HEK293T (cell line): ENCODE data around the gene SUPT7L.

Experiments used
- ARNT ChIP-seq: fragments of 450-650 bp; IDR thresholded peaks from 2 replicates; pipeline ENCODE4 v1.6.1; 2017; ENCODE audit warnings: mild to moderate bottlenecking
- BHLHE40 ChIP-seq: fragments of 450-650 bp; IDR thresholded peaks from 2 replicates; pipeline ENCODE4 v1.6.1; 2016; ENCODE audit warnings: mild to moderate bottlenecking, moderate library complexity, borderline replicate concordance
- FOXK2 ChIP-seq: fragments of 450-650 bp; IDR thresholded peaks from 2 replicates; pipeline ENCODE4 v1.6.1; 2016; ENCODE audit warnings: mild to moderate bottlenecking
- FOXM1 ChIP-seq: fragments of 450-650 bp; IDR thresholded peaks from 2 replicates; pipeline ENCODE4 v1.6.1; 2017; ENCODE audit warnings: mild to moderate bottlenecking, borderline replicate concordance
- HDGF ChIP-seq: fragments of 450-650 bp; IDR thresholded peaks from 2 replicates; pipeline ENCODE4 v1.6.1; 2017; ENCODE audit warnings: antibody characterized with exemption, borderline replicate concordance
- NFRKB ChIP-seq: fragments of 450-650 bp; IDR thresholded peaks from 2 replicates; pipeline ENCODE4 v1.6.1; 2016; ENCODE audit warnings: mild to moderate bottlenecking, moderate library complexity
- SUZ12 ChIP-seq: fragments of 450-650 bp; IDR thresholded peaks from 2 replicates; pipeline ENCODE4 v1.6.1; 2016; ENCODE audit warnings: mild to moderate bottlenecking
- TARDBP ChIP-seq: fragments of 450-650 bp; IDR thresholded peaks from 2 replicates; pipeline ENCODE4 v1.6.1; 2016
- ZNF384 ChIP-seq: fragments of 450-650 bp; IDR thresholded peaks from 2 replicates; pipeline ENCODE4 v1.6.1; 2016
- TF ChIP-seq, protein P1 (sequence below): fragments of 450-650 bp; IDR thresholded peaks from 2 replicates; pipeline ENCODE4 v1.6.1; 2016

DNA sequence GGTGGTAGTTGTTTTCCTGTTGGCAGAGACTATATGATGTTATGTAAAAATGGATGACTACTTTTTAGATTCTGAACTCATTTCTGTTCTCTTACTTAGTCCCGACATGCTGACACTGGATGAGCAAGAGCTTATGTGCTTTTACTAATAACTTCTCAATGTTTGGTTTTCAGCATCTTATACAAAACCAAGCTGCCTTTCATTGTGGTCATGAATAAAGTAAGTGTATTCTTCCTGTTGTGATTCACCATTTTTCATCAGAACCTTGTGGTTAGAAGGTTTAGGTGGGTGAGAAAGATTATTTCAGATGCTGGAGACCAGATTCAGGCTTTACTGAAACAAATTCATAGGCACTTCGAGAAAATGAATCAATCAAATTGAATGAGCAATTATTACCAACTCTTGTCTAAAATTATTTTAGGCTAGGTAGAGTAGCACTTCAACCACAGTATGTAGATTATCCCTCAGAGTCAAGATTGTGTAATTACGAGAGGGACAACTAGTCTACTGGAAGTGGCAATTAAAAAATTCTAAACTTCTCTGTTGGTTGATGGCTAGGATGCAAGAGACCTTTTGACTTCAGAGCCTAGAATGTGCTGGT, 25.3 kb downstream of the SUPT7L start:
- TF ChIP-seq BHLHE40 (no peak), ZNF384 (no peak), FOXM1 (no peak), NFRKB (no peak), ARNT (no peak), SUZ12 (no peak), TARDBP (no peak), FOXK2 (no peak), HDGF (no peak)
- TF ChIP-seq, protein P1, sequence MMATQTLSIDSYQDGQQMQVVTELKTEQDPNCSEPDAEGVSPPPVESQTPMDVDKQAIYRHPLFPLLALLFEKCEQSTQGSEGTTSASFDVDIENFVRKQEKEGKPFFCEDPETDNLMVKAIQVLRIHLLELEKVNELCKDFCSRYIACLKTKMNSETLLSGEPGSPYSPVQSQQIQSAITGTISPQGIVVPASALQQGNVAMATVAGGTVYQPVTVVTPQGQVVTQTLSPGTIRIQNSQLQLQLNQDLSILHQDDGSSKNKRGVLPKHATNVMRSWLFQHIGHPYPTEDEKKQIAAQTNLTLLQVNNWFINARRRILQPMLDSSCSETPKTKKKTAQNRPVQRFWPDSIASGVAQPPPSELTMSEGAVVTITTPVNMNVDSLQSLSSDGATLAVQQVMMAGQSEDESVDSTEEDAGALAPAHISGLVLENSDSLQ: no peak
